Right atrium auricular region (tissue), 2 donors: ENCODE measurements around the gene OSTF1. TPM values are rescaled to one million over a fixed set of nuclear protein-coding genes. Genes with fewer than 3 reads are reported as not detected.

Experiments
- DNase-seq: peaks from one replicate; pipeline ENCODE4 v3.0.0-alpha.2; 2019; ENCODE audit warnings: low spot score
- H3K27ac ChIP-seq, 2 donors: fragments of 200-600 bp; sonication (generic); 1 replicate in 1 of 2; 2 replicates in 1 of 2; pipeline ENCODE4 v1.5.1; 2016 to 2019
- H3K27me3 ChIP-seq, 2 donors: fragments of 200-600 bp; sonication (generic); one replicate each; pipeline versions ENCODE4 v1.5.1 to v1.6.0; 2017 to 2019
- H3K36me3 ChIP-seq: fragments of 200-600 bp; sonication (generic); one replicate; pipeline ENCODE4 v1.5.1; 2016
- H3K4me1 ChIP-seq, 2 donors: fragments of 200-600 bp; sonication (generic); one replicate each; pipeline versions ENCODE4 v1.5.1 to v1.6.0; 2017 to 2019
- H3K4me3 ChIP-seq, 2 donors: fragments of 200-600 bp; sonication (generic); 1 replicate in 1 of 2; 2 replicates in 1 of 2; pipeline ENCODE4 v1.5.1; 2017 to 2019; ENCODE audit warnings: mild to moderate bottlenecking in 1 of 2, moderate library complexity in 1 of 2
- H3K9me3 ChIP-seq, 2 donors: fragments of 200-600 bp; sonication (generic); one replicate each; pipeline ENCODE4 v1.5.1; 2019
- total RNA-seq, 2 donors: library from RNA; depleted of rRNA; stranded (reverse); fragments of >200 nt; gene quantifications; one replicate each; pipeline ENCODE4 v1.1.0, GENCODE V29; 2016
- TF ChIP-seq, protein P1 (sequence below), 2 donors: fragments of 200-600 bp; sonication (generic); IDR thresholded peaks; one replicate each; pipeline ENCODE4 v1.5.1; 2019; ENCODE audit warnings: antibody characterized with exemption in 2 of 2

Gene OSTF1
- total RNA-seq, 2 donors from 2014 or later = 14.5 to 17.7 TPM

GRCh38 chr9:75071530-75072122, 16.7 kb upstream of the OSTF1 start:
- TF ChIP-seq, protein P1, sequence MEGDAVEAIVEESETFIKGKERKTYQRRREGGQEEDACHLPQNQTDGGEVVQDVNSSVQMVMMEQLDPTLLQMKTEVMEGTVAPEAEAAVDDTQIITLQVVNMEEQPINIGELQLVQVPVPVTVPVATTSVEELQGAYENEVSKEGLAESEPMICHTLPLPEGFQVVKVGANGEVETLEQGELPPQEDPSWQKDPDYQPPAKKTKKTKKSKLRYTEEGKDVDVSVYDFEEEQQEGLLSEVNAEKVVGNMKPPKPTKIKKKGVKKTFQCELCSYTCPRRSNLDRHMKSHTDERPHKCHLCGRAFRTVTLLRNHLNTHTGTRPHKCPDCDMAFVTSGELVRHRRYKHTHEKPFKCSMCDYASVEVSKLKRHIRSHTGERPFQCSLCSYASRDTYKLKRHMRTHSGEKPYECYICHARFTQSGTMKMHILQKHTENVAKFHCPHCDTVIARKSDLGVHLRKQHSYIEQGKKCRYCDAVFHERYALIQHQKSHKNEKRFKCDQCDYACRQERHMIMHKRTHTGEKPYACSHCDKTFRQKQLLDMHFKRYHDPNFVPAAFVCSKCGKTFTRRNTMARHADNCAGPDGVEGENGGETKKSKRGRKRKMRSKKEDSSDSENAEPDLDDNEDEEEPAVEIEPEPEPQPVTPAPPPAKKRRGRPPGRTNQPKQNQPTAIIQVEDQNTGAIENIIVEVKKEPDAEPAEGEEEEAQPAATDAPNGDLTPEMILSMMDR (IDR thresholded peaks at IDR 0.05) = no peak
- peaks cover 9% of the 10 kb centered on the region for H3K36me3 ChIP-seq
- H3K27me3 ChIP-seq = no peaks in the 10 kb centered on the region

GRCh38 chr9:75072895-75073294, 15.4 kb upstream of the OSTF1 start:
- Histone ChIP-seq H3K27ac (no peak overlapping the region), H3K4me3 (no peak overlapping the region), H3K9me3 (no peaks in the 10 kb centered on the region), H3K27me3 (no peaks in the 10 kb centered on the region), H3K4me1 (no peaks in the 10 kb centered on the region), H3K36me3 (peaks cover 9% of the 10 kb centered on the region)
- TF ChIP-seq, protein P1 (IDR thresholded peaks at IDR 0.05) = no peak
- no peak for DNase-seq

More at GRCh38 chr9:75071530-75072122, 16.7 kb upstream of the OSTF1 start:
- Histone ChIP-seq H3K27ac (no peak overlapping the region), H3K9me3 (no peaks in the 10 kb centered on the region), H3K4me3 (no peak overlapping the region), H3K4me1 (no peaks in the 10 kb centered on the region)
- DNase-seq = no peak

DNA sequence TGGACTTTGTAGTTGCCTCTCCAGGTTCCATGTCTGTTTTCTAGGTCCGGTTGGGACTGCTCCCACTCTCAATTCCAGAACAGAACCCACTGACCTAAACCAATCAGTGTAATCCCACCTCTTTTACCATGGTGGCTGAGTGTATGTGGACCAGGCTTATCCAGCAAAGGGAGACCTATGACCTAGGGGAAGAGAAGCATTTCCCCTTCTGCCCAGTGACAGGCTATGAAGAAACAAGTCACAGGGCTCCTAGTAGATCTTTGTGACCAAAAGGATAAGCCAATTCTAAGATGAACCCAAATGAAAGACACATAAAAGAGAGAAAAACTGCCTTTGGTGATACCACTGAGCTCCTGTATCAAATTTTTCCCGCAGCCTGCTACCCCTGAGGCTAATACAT, 6.7 kb upstream of the OSTF1 start:
- Histone ChIP-seq H3K27me3 (no peaks in the 10 kb centered on the region), H3K36me3 (no peaks in the 10 kb centered on the region), H3K9me3 (no peaks in the 10 kb centered on the region), H3K4me3 (no peak overlapping the region), H3K27ac (no peak overlapping the region), H3K4me1 (peaks cover 0 to 15% of the 10 kb centered on the region in 2 donors)
- DNase-seq = no peak
- TF ChIP-seq, protein P1 (IDR thresholded peaks at IDR 0.05) = no peak

DNA sequence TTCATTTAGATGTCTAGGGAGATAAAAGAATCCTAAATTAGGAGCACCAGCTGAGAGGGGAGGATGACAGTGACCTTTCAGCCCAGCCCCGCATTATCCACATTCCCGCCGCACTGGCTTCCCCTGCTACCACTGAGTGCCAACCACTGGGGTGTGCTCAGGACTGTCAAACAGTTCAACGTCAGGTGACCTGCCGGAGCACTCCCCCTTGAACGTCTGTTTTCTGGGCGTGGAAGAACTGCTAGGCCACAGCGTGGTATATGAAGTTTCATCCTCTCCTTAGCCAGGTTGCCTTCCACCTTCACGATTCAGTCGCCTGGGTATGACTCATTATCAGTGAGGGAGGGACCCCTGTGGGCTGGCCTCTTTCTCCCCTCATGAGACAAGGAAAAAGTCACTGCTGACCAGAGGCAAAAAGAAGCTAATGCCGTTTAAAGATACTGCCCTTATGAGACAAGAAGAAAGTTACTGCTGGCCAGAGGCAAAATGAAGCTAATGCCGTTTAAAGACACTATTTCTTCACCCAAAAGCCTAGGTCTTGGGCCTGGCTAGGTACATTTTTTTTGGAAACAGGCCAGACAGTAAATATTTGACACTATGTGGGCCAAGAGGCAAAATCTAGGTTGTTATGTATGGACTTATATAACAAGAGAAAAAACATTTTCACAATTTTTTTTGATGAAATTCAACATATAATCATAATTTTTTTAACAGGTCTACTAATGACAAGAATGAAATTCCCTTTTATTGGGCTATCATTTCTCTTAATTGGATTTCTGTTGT, 4.9 kb upstream of the OSTF1 start:
- DNase-seq = no peak
- Histone ChIP-seq H3K4me1 (peaks cover 0 to 23% of the 10 kb centered on the region in 2 donors), H3K4me3 (no peak overlapping the region), H3K27me3 (no peaks in the 10 kb centered on the region), H3K36me3 (no peaks in the 10 kb centered on the region), H3K27ac (peak overlapping the region; percentile 1 to 50), H3K9me3 (no peaks in the 10 kb centered on the region)
- TF ChIP-seq, protein P1 (IDR thresholded peaks at IDR 0.05) = no peak

DNA sequence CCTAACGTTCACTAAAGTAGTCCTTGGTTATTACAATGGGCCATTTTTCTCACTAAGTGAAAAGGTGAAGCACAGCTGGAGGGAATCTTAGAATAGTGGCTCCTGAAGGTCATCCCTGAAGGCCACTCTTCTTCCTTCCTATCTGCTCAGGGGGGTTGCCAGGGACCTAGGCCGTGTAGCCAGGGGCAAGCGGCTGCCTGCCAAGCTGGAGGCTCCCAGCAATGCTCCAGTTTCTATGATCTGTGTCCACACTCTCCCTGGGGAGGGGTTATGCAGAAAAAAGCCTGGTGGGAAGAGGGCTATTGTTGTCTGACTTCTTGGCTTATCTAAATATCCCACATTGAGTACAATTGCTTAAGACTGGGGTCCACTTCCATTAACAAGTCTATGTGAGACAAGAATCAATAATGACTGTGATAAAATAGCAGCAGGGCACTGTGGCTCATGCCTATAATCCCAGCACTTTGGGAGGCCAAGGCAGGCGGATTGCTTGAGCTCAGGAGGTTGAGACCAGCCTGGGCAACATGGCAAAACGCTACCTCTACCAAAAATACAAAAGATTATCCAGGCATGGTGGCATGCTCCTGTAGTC, 4.1 kb upstream of the OSTF1 start:
- H3K27me3 ChIP-seq = no peaks in the 10 kb centered on the region
- peaks cover 0 to 23% of the 10 kb centered on the region in 2 donors for H3K4me1 ChIP-seq
- H3K9me3 ChIP-seq = no peaks in the 10 kb centered on the region
- H3K27ac ChIP-seq = peak overlapping the region in 1 of 2 donors; percentile 50
- TF ChIP-seq, protein P1 (IDR thresholded peaks at IDR 0.05) = no peak
- H3K36me3 ChIP-seq = no peaks in the 10 kb centered on the region
- H3K4me3 ChIP-seq = no peak overlapping the region
- DNase-seq = no peak
